Esophagus squamous epithelium (tissue), 5 donors: Measurements from ENCODE around the gene TFF2. TPM values are rescaled to one million over a fixed set of nuclear protein-coding genes. Genes with fewer than 3 reads are reported as not detected.

ENCODE experiments used
- DNase-seq: peaks from one replicate; lab custom pipeline; 2025; lab: John Stamatoyannopoulos, UW
- H3K27ac ChIP-seq, 4 donors: fragments of 200-600 bp; sonication (generic); one replicate each; pipeline ENCODE4 v1.5.1; 2016 to 2019; ENCODE audit warnings: mild to moderate bottlenecking in 1 of 4
- H3K27me3 ChIP-seq, 4 donors: fragments of 200-600 bp; sonication (generic); 1 replicate in 3 of 4; 2 replicates in 1 of 4; pipeline versions ENCODE4 v1.5.1 to v1.6.0; 2017 to 2021; ENCODE audit warnings: antibody characterized with exemption in 1 of 4
- H3K36me3 ChIP-seq, 3 donors: fragments of 200-600 bp; sonication (generic); one replicate each; pipeline ENCODE4 v1.5.1; 2016 to 2019
- H3K4me1 ChIP-seq, 3 donors: fragments of 200-600 bp; sonication (generic); one replicate each; pipeline ENCODE4 v1.5.1; 2017 to 2019
- H3K4me3 ChIP-seq, 4 donors: fragments of 200-600 bp; sonication (generic); 1 replicate in 3 of 4; 2 replicates in 1 of 4; pipeline ENCODE4 v1.5.1; 2016 to 2019; ENCODE audit warnings: mild to moderate bottlenecking in 2 of 4, moderate library complexity in 1 of 4
- H3K9me3 ChIP-seq, 3 donors: fragments of 200-600 bp; sonication (generic); one replicate each; pipeline ENCODE4 v1.5.1; 2016 to 2019
- CTCF ChIP-seq, 6 experiments: fragments of 450-650 bp in 4 of 6; fragments of 200-600 bp in 2 of 6; sonication (generic) in 2 of 6; IDR thresholded peaks; one replicate each; pipeline ENCODE4 v1.5.1; 2016 to 2019; ENCODE audit warnings: antibody characterized with exemption in 6 of 6, mild to moderate bottlenecking in 4 of 6, moderate library complexity in 4 of 6
- POLR2A ChIP-seq, 4 donors: fragments of 450-650 bp; IDR thresholded peaks; one replicate each; pipeline ENCODE4 v1.6.1; 2017; ENCODE audit warnings: antibody characterized with exemption in 4 of 4, mild to moderate bottlenecking in 4 of 4, moderate library complexity in 3 of 4
- WGBS, 2 donors: methylation state at CpG; one replicate each; pipeline ENCODE4 v1.1.5; 2018; 5-methylcytosine and 5-hydroxymethylcytosine counted together
- intact Hi-C: fragments of 100-400 bp; cut with DNase I; formaldehyde crosslinking; loops from one replicate; pipeline ENCODE4 v1.15.0; 2022
- total RNA-seq, 4 donors: library from RNA; depleted of rRNA; stranded (reverse); fragments of >200 nt; gene quantifications; one replicate each; pipeline ENCODE4 v1.1.0, GENCODE V29; 2016
- donor health status: DM: yes; HTN: yes; CAD: no.

The TFF2 gene
- total RNA-seq, 4 donors from 2014 or later, result 1.7 TPM; not detected in 3

- Histone ChIP-seq H3K9me3 (no peaks in the 10 kb centered on the region), H3K27me3 (peaks cover 0 to 47% (median 0%) of the 10 kb centered on the region in 4 donors), H3K27ac (no peak overlapping the region), H3K4me1 (peaks cover 0 to 21% (median 0%) of the 10 kb centered on the region in 3 donors), H3K36me3 (no peaks in the 10 kb centered on the region), H3K4me3 (no peak overlapping the region)
- no peak for TF ChIP-seq CTCF (IDR thresholded peaks at IDR 0.05)
- no peak for DNase-seq
- intact Hi-C loops, result no loop called here
- WGBS, 2 donors, result 0% methylated on average over 1 of the region's 16 CpGs; no CpG with 5 or more reads in 1 of the 2 donors
These were observed 19.0 kb upstream of the TFF2 start for GRCh38 chr21:42369821-42370220.

- Histone ChIP-seq H3K27ac (no peak overlapping the region), H3K4me1 (peaks cover 0 to 21% (median 0%) of the 10 kb centered on the region in 3 donors), H3K4me3 (no peak overlapping the region), H3K9me3 (no peaks in the 10 kb centered on the region), H3K27me3 (peaks cover 0 to 51% (median 0%) of the 10 kb centered on the region in 4 donors), H3K36me3 (no peaks in the 10 kb centered on the region)
- WGBS, 2 donors, result 60 to 64% methylated on average over 9 to 11 of the region's 14 CpGs
- intact Hi-C loops, result no loop called here
- TF ChIP-seq CTCF (IDR thresholded peaks at IDR 0.05) (no peak), POLR2A (IDR thresholded peaks at IDR 0.05) (no peak)
- no peak for DNase-seq
These were observed 16.8 kb upstream of the TFF2 start for GRCh38 chr21:42367367-42368165.

- peaks cover 0 to 54% (median 0%) of the 10 kb centered on the region in 4 donors for H3K27me3 ChIP-seq
- peaks cover 0 to 21% (median 0%) of the 10 kb centered on the region in 3 donors for H3K4me1 ChIP-seq
- DNase-seq, result no peak
- H3K36me3 ChIP-seq, result no peaks in the 10 kb centered on the region
- no peak for TF ChIP-seq POLR2A (IDR thresholded peaks at IDR 0.05)
- TF ChIP-seq CTCF (IDR thresholded peaks at IDR 0.05), result no peak
- no peaks in the 10 kb centered on the region for H3K9me3 ChIP-seq
- intact Hi-C loops, result no loop called here
- no peak within 1 kb of the TSS for H3K4me3 ChIP-seq
- no peak within 1 kb of the TSS for H3K27ac ChIP-seq
- 66 to 80% methylated on average over 9 to 11 of the region's 19 CpGs for WGBS, 2 donors
These were observed 15.7 kb upstream of the TFF2 start, which contains the start of gene TFF1 for GRCh38 chr21:42366292-42367010. Gene TFF1, minus strand, starts transcription at chr21:42366535. Its CDS starts 40 bp downstream, at chr21:42366495.

- H3K4me3 ChIP-seq, result no peak overlapping the region
- no peak overlapping the region for H3K27ac ChIP-seq
- H3K4me1 ChIP-seq, result peaks cover 0 to 21% (median 0%) of the 10 kb centered on the region in 3 donors
- TF ChIP-seq POLR2A (IDR thresholded peaks at IDR 0.05), result no peak
- no peak for TF ChIP-seq CTCF (IDR thresholded peaks at IDR 0.05)
- no peaks in the 10 kb centered on the region for H3K36me3 ChIP-seq
- intact Hi-C loops, result no loop called here
- peaks cover 0 to 52% (median 0%) of the 10 kb centered on the region in 4 donors for H3K27me3 ChIP-seq
- WGBS, 2 donors, result 50 to 57% methylated on average over 1 of the region's 6 CpGs
- H3K9me3 ChIP-seq, result no peaks in the 10 kb centered on the region
- DNase-seq, result no peak
These were observed 15.0 kb upstream of the TFF2 start for GRCh38 chr21:42365770-42366169.
